NT2/D1 (cell line): ENCODE data around the gene HOXC12.

Experiments used
- DNase-seq: peaks from one replicate; pipeline ENCODE4 v3.0.0-alpha.2; 2011; ENCODE audit warnings: low read depth, low spot score
- H3K27me3 ChIP-seq: 2 replicates; pipeline ENCODE4 v1.6.0; 2011; ENCODE audit warnings: mild to moderate bottlenecking; ENCODE audit not compliant: insufficient read length, insufficient read depth
- H3K36me3 ChIP-seq: 2 replicates; pipeline ENCODE4 v1.6.1; 2011; ENCODE audit warnings: mild to moderate bottlenecking, low read length, mixed read lengths; ENCODE audit not compliant: insufficient read depth, insufficient read length
- H3K4me1 ChIP-seq: 2 replicates; pipeline ENCODE4 v1.5.1; 2011; ENCODE audit not compliant: insufficient read depth, insufficient read length
- H3K4me3 ChIP-seq: 2 replicates; pipeline ENCODE4 v1.5.1; 2011; ENCODE audit warnings: low read depth; ENCODE audit not compliant: insufficient read length
- H3K9ac ChIP-seq: 2 replicates; pipeline ENCODE4 v1.6.0; 2011; ENCODE audit warnings: low read depth; ENCODE audit not compliant: insufficient read length
- H3K9me3 ChIP-seq: 2 replicates; pipeline ENCODE4 v1.5.1; 2011; ENCODE audit warnings: mild to moderate bottlenecking, low read length; ENCODE audit not compliant: insufficient read depth
- SUZ12 ChIP-seq: IDR thresholded peaks from 2 replicates; pipeline ENCODE4 v1.6.1; 2011; ENCODE audit not compliant: insufficient read length, insufficient read depth; ENCODE audit errors: extremely low read depth
- YY1 ChIP-seq: IDR thresholded peaks from 2 replicates; pipeline ENCODE4 v1.6.1; 2011; ENCODE audit not compliant: insufficient read length, insufficient read depth
- ZNF274 ChIP-seq: IDR thresholded peaks from 2 replicates; pipeline ENCODE4 v1.6.1; 2011; ENCODE audit warnings: mild to moderate bottlenecking, low read depth, low read length

Gene HOXC12

DNA sequence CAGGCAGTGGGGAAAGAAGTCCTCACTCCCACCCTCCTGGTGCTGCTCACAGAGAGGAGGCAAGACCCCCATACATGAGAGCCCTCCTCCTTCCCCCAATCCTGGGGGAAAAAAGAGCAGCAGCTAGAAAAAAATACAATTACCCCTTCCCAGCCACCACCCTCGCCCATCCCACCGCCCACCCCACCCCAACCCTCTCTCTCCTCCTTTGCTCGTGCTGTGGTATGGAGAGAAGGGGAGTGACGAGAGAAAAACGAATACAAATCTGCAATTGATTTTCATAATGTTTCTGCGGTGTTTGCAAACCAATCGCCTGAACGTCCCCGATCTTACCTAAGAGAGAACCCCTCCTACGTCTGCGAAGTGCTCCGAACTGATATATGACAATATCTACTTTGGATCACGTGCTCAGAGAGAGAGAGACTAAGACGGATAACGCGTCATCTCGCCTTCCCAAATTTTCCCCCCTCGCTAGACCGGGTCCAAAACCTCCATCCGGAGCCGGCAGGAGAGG, 18.1 kb downstream of the HOXC12 start, which contains the start of gene HOXC11:
TSS of gene HOXC11 (plus strand) at position 405 of the 514 bp plus-strand sequence. CDS start 116 bp downstream, outside the sequence.
- Histone ChIP-seq H3K9me3 (no peaks in the 10 kb centered on the region), H3K9ac (peak within 1 kb of the TSS; percentile 23), H3K27me3 (peaks cover 100% of the 10 kb centered on the region), H3K4me1 (peaks cover 8% of the 10 kb centered on the region), H3K4me3 (peak within 1 kb of the TSS; percentile 21), H3K36me3 (no peaks in the 10 kb centered on the region)
- TF ChIP-seq ZNF274 (no peak), SUZ12 (no peak), YY1 (no peak)
- no peak for DNase-seq

DNA sequence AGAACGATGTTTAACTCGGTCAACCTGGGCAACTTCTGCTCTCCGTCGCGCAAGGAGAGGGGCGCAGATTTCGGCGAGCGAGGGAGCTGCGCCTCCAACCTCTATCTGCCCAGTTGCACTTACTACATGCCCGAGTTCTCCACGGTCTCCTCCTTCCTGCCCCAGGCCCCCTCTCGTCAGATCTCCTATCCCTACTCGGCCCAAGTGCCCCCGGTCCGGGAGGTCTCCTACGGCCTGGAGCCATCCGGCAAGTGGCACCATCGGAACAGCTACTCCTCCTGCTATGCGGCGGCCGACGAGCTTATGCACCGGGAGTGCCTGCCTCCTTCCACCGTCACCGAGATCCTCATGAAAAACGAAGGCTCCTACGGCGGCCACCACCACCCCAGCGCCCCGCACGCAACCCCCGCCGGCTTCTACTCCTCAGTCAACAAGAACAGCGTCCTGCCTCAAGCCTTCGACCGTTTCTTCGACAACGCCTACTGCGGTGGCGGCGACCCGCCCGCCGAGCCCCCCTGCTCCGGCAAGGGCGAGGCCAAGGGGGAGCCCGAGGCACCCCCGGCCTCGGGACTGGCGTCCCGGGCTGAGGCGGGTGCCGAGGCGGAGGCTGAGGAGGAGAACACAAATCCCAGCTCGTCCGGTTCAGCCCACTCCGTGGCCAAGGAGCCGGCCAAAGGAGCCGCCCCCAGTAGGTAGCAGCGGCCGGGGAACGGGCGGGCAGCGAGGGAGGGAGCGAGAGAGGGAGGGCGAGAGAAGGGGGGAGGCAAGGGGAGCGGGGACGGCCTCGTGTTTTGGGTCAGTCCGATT, 18.7 kb downstream of the HOXC12 start:
- DNase-seq: no peak
- peak overlapping the region; percentile 21 for H3K4me3 ChIP-seq
- peaks cover 100% of the 10 kb centered on the region for H3K27me3 ChIP-seq
- H3K9me3 ChIP-seq: no peaks in the 10 kb centered on the region
- peak overlapping the region; percentile 23 for H3K9ac ChIP-seq
- peaks cover 8% of the 10 kb centered on the region for H3K4me1 ChIP-seq
- H3K36me3 ChIP-seq: no peaks in the 10 kb centered on the region
- peak; percentile 86 for TF ChIP-seq SUZ12
- TF ChIP-seq ZNF274: no peak
- no peak for TF ChIP-seq YY1

GRCh38 chr12:53974084-53975063, 19.7 kb downstream of the HOXC12 start, which contains the start of gene HOTAIR:
Gene HOTAIR (minus strand): TSS chr12:53974954.
- Histone ChIP-seq H3K9ac (peak within 1 kb of the TSS; percentile 10), H3K9me3 (no peaks in the 10 kb centered on the region), H3K4me1 (peaks cover 8% of the 10 kb centered on the region), H3K4me3 (peak within 1 kb of the TSS; percentile 34), H3K27me3 (peaks cover 100% of the 10 kb centered on the region), H3K36me3 (no peaks in the 10 kb centered on the region)
- peak; percentile 60 for TF ChIP-seq SUZ12
- no peak for TF ChIP-seq ZNF274
- TF ChIP-seq YY1: no peak
- DNase-seq: no peak

DNA sequence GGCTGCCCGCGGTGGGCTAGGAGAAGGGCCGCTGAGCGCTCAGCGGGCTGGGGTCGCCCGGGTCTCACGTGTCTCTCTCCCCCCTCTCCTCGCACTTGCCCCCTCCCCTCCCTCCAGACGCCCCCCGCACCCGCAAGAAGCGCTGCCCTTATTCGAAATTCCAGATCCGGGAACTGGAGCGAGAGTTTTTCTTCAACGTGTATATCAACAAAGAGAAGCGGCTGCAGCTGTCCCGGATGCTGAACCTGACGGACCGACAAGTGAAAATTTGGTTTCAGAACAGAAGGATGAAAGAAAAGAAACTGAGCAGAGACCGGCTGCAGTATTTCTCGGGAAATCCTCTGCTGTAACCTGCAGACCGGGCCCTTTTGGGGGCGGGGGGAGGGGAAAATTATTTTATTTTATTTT, 20.4 kb downstream of the HOXC12 start:
- no peak for TF ChIP-seq ZNF274
- TF ChIP-seq YY1: no peak
- TF ChIP-seq SUZ12: no peak
- peaks cover 8% of the 10 kb centered on the region for H3K4me1 ChIP-seq
- no peak overlapping the region for H3K4me3 ChIP-seq
- no peak for DNase-seq
- H3K9ac ChIP-seq: no peak overlapping the region
- peaks cover 100% of the 10 kb centered on the region for H3K27me3 ChIP-seq
- no peaks in the 10 kb centered on the region for H3K9me3 ChIP-seq
- no peaks in the 10 kb centered on the region for H3K36me3 ChIP-seq

- Histone ChIP-seq H3K36me3 (no peaks in the 10 kb centered on the region), H3K4me1 (peaks cover 8% of the 10 kb centered on the region), H3K9ac (no peak overlapping the region), H3K9me3 (no peaks in the 10 kb centered on the region), H3K4me3 (no peak overlapping the region), H3K27me3 (peaks cover 100% of the 10 kb centered on the region)
- DNase-seq: no peak
- TF ChIP-seq YY1 (no peak), SUZ12 (peak; percentile 63)
These were observed 20.9 kb downstream of the HOXC12 start for GRCh38 chr12:53975479-53976152.

- H3K27me3 ChIP-seq: peaks cover 100% of the 10 kb centered on the region
- no peak for DNase-seq
- no peaks in the 10 kb centered on the region for H3K9me3 ChIP-seq
- H3K36me3 ChIP-seq: no peaks in the 10 kb centered on the region
- no peak overlapping the region for H3K9ac ChIP-seq
- peaks cover 8% of the 10 kb centered on the region for H3K4me1 ChIP-seq
- TF ChIP-seq SUZ12 (no peak), YY1 (no peak), ZNF274 (no peak)
- H3K4me3 ChIP-seq: no peak overlapping the region
These were observed 21.6 kb downstream of the HOXC12 start for GRCh38 chr12:53976172-53976822.
